ENCODE results near the gene MTA1. TPM values are rescaled to one million over a fixed set of nuclear protein-coding genes. Genes with fewer than 3 reads are reported as not detected.

Gene MTA1
- total RNA-seq, 2 experiments from 2014 or later: 119 to 131 TPM

- H3K27ac Mint-ChIP-seq: no peak overlapping the region
- H3K27me3 Mint-ChIP-seq: no peaks in the 10 kb centered on the region
- CTCF ChIA-PET: interaction anchor here (1.0 to 1.8 kb wide), 6 partner anchors 9 to 78 kb away, joined by 3 to 5 read pairs (median 4); no protein-coding TSS in a partner anchor
- no peak overlapping the region for H3K4me3 Mint-ChIP-seq
- DNase-seq: peak; percentile 54
- POLR2A ChIA-PET: no interaction called here
- no peaks in the 10 kb centered on the region for H3K4me1 Mint-ChIP-seq
- H3K9me3 Mint-ChIP-seq: no peaks in the 10 kb centered on the region
- H3K36me3 Mint-ChIP-seq (ENCODE audit: low read depth): no peaks in the 10 kb centered on the region
Measured at GRCh38 chr14:105448706-105449111, 29.1 kb downstream of the MTA1 start.

GRCh38 chr14:105449276-105450122, 29.9 kb downstream of the MTA1 start:
- H3K4me3 Mint-ChIP-seq: no peak overlapping the region
- no peaks in the 10 kb centered on the region for H3K9me3 Mint-ChIP-seq
- H3K27ac Mint-ChIP-seq: no peak overlapping the region
- CTCF ChIA-PET: interaction anchor here (0.9 to 1.4 kb wide), 2 partner anchors 7 to 14 kb away, joined by 3 read pairs; no protein-coding TSS in a partner anchor
- POLR2A ChIA-PET: no interaction called here
- no peaks in the 10 kb centered on the region for H3K36me3 Mint-ChIP-seq (ENCODE audit: low read depth)
- DNase-seq: no peak
- no peaks in the 10 kb centered on the region for H3K4me1 Mint-ChIP-seq
- no peaks in the 10 kb centered on the region for H3K27me3 Mint-ChIP-seq

GRCh38 chr14:105450123-105450505, 30.5 kb downstream of the MTA1 start:
- CTCF ChIA-PET: interaction anchor here (0.9 to 1.4 kb wide), 2 partner anchors 8 to 14 kb away, joined by 3 read pairs; no protein-coding TSS in a partner anchor
- H3K36me3 Mint-ChIP-seq (ENCODE audit: low read depth): no peaks in the 10 kb centered on the region

GRCh38 chr14:105450864-105451720, 31.5 kb downstream of the MTA1 start:
- ChIA-PET CTCF (interaction anchor here (0.7 to 1.4 kb wide), 2 partner anchors 9 kb away, joined by 3 read pairs; no protein-coding TSS in a partner anchor), POLR2A (no interaction called here)
- H3K27ac Mint-ChIP-seq: no peak overlapping the region
- no peaks in the 10 kb centered on the region for H3K4me1 Mint-ChIP-seq
- DNase-seq: no peak
- peaks cover 4% of the 10 kb centered on the region for H3K36me3 Mint-ChIP-seq (ENCODE audit: low read depth)
- no peaks in the 10 kb centered on the region for H3K9me3 Mint-ChIP-seq
- H3K27me3 Mint-ChIP-seq: no peaks in the 10 kb centered on the region
- H3K4me3 Mint-ChIP-seq: no peak overlapping the region

More at GRCh38 chr14:105450123-105450505, 30.5 kb downstream of the MTA1 start:
- no peaks in the 10 kb centered on the region for H3K27me3 Mint-ChIP-seq
- no peak overlapping the region for H3K27ac Mint-ChIP-seq
- POLR2A ChIA-PET: no interaction called here
- no peak for DNase-seq
- no peaks in the 10 kb centered on the region for H3K9me3 Mint-ChIP-seq
- no peak overlapping the region for H3K4me3 Mint-ChIP-seq
- H3K4me1 Mint-ChIP-seq: no peaks in the 10 kb centered on the region

- Mint-ChIP-seq H3K9me3 (no peaks in the 10 kb centered on the region), H3K36me3 (ENCODE audit: low read depth) (peaks cover 4% of the 10 kb centered on the region), H3K27me3 (no peaks in the 10 kb centered on the region), H3K4me1 (no peaks in the 10 kb centered on the region), H3K4me3 (no peak overlapping the region), H3K27ac (no peak overlapping the region)
- POLR2A ChIA-PET: no interaction called here
- CTCF ChIA-PET: interaction anchor here (0.6 kb wide), 1 partner anchor 29 kb away, joined by 3 read pairs; no protein-coding TSS in a partner anchor
- DNase-seq: no peak
Measured at GRCh38 chr14:105452963-105453362, 33.3 kb downstream of the MTA1 start.

- Mint-ChIP-seq H3K4me1 (no peaks in the 10 kb centered on the region), H3K27ac (no peak overlapping the region), H3K9me3 (no peaks in the 10 kb centered on the region), H3K36me3 (ENCODE audit: low read depth) (peaks cover 4% of the 10 kb centered on the region), H3K4me3 (no peak overlapping the region), H3K27me3 (no peaks in the 10 kb centered on the region)
- POLR2A ChIA-PET: no interaction called here
- DNase-seq: no peak
- CTCF ChIA-PET: interaction anchor here (1.0 to 1.1 kb wide), 2 partner anchors 27 to 83 kb away, joined by 3 read pairs; no protein-coding TSS in a partner anchor
Measured at GRCh38 chr14:105453847-105454246, 34.2 kb downstream of the MTA1 start.

GRCh38 chr14:105455086-105455640, 35.5 kb downstream of the MTA1 start:
- ChIA-PET POLR2A (no interaction called here), CTCF (interaction anchor here (1.1 kb wide), 1 partner anchor 26 kb away, joined by 3 read pairs; no protein-coding TSS in a partner anchor)
- DNase-seq: no peak
- H3K9me3 Mint-ChIP-seq: no peaks in the 10 kb centered on the region
- H3K36me3 Mint-ChIP-seq (ENCODE audit: low read depth): peaks cover 4% of the 10 kb centered on the region
- H3K4me1 Mint-ChIP-seq: no peaks in the 10 kb centered on the region
- H3K27me3 Mint-ChIP-seq: no peaks in the 10 kb centered on the region
- no peak overlapping the region for H3K4me3 Mint-ChIP-seq
- H3K27ac Mint-ChIP-seq: no peak overlapping the region

- Mint-ChIP-seq H3K9me3 (no peaks in the 10 kb centered on the region), H3K4me3 (no peak overlapping the region), H3K36me3 (ENCODE audit: low read depth) (peaks cover 8% of the 10 kb centered on the region), H3K27me3 (no peaks in the 10 kb centered on the region), H3K4me1 (no peaks in the 10 kb centered on the region), H3K27ac (no peak overlapping the region)
- ChIA-PET POLR2A (no interaction called here), CTCF (interaction anchor here (1.0 to 1.8 kb wide), 3 partner anchors 21 to 82 kb away, joined by 3 to 4 read pairs (median 4); no protein-coding TSS in a partner anchor)
- no peak for DNase-seq
Measured at GRCh38 chr14:105455766-105456660, 36.4 kb downstream of the MTA1 start.

- Mint-ChIP-seq H3K4me1 (no peaks in the 10 kb centered on the region), H3K4me3 (no peak overlapping the region), H3K9me3 (no peaks in the 10 kb centered on the region), H3K27me3 (no peaks in the 10 kb centered on the region), H3K27ac (no peak overlapping the region), H3K36me3 (ENCODE audit: low read depth) (peaks cover 13% of the 10 kb centered on the region)
- POLR2A ChIA-PET: no interaction called here
- CTCF ChIA-PET: interaction anchor here (0.8 to 1.8 kb wide), 5 partner anchors 9 to 83 kb away, joined by 3 to 5 read pairs (median 4); no protein-coding TSS in a partner anchor
- DNase-seq: no peak
Measured at GRCh38 chr14:105456736-105457617, 37.4 kb downstream of the MTA1 start.

- Mint-ChIP-seq H3K27ac (no peak overlapping the region), H3K4me3 (no peak overlapping the region), H3K4me1 (no peaks in the 10 kb centered on the region), H3K27me3 (no peaks in the 10 kb centered on the region), H3K36me3 (ENCODE audit: low read depth) (peaks cover 15% of the 10 kb centered on the region), H3K9me3 (no peaks in the 10 kb centered on the region)
- POLR2A ChIA-PET: no interaction called here
- CTCF ChIA-PET: interaction anchor here (0.8 kb wide), 1 partner anchor 12 kb away, joined by 3 read pairs; no protein-coding TSS in a partner anchor
- no peak for DNase-seq
Measured at GRCh38 chr14:105458010-105458409, 38.4 kb downstream of the MTA1 start.

GRCh38 chr14:105458571-105458970, 38.9 kb downstream of the MTA1 start:
- ChIA-PET CTCF (no interaction called here), POLR2A (no interaction called here)
- Mint-ChIP-seq H3K27me3 (no peaks in the 10 kb centered on the region), H3K4me3 (no peak overlapping the region), H3K9me3 (no peaks in the 10 kb centered on the region), H3K4me1 (no peaks in the 10 kb centered on the region), H3K27ac (no peak overlapping the region), H3K36me3 (ENCODE audit: low read depth) (peaks cover 16% of the 10 kb centered on the region)
- DNase-seq: no peak
